ENCODE results near the gene ICA1L. TPM values are rescaled to one million over a fixed set of nuclear protein-coding genes. Genes with fewer than 3 reads are reported as not detected.

Gene ICA1L
- total and polyA plus RNA-seq, 2 of the 4 experiments (the other 2 are of a cell fraction): 1.7 to 1.8 TPM

DNA sequence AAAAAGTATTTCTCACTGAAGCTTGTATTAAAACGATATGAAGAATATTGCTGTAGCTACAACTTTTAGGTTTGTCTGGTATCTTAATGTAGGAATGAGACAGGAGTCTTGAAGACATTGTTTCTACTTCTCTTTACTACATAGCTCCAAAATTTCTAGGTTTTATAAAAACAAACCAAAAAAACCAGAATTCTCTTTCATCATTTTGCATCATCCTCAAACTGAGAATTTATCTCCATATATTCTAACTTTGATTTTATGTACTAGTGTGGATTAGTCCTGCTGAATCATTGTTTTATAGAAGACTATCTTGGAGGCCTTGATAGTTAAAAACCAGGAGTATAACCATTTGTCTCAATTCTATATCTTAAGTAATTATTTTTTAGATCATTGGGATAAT lies 100.2 kb downstream of the ICA1L start:
- Histone ChIP-seq H4K20me1 (ENCODE audit: insufficient read depth, low read length) (no peaks in the 10 kb centered on the region), H3K9ac (ENCODE audit: low read depth, low read length) (no peak overlapping the region), H4K8ac (ENCODE audit: low read depth in 2 of 2, low read length in 2 of 2) (no peak overlapping the region), H2BK5ac (ENCODE audit: low read depth, low read length, poor library complexity, severe bottlenecking) (no peak overlapping the region), H3K4me2 (ENCODE audit: low read depth, low read length) (no peak overlapping the region), H3K36me3 (ENCODE audit: control insufficient read depth, insufficient read depth, low read length) (no peaks in the 10 kb centered on the region), H3K56ac (ENCODE audit: extremely low read depth, insufficient read depth, low read length) (no peak overlapping the region), H3K18ac (ENCODE audit: low read depth, low read length) (no peak overlapping the region), H4K91ac (ENCODE audit: insufficient read depth, low read depth, low read length) (no peak overlapping the region), H2AFZ (replicated peaks; ENCODE audit: low read length, poor library complexity) (no peak overlapping the region), H3K4me3 (ENCODE audit: insufficient read depth, low read depth, low read length) (no peak overlapping the region), H3K23ac (ENCODE audit: low read depth, low read length) (no peak overlapping the region), H2AK9ac (replicated peaks; ENCODE audit: low read depth, low read length, poor library complexity) (no peak overlapping the region), H3K14ac (replicated peaks; ENCODE audit: low read depth, low read length) (no peak overlapping the region), H2BK120ac (ENCODE audit: low read depth, low read length) (no peak overlapping the region), H3K4ac (ENCODE audit: low read depth, low read length) (no peak overlapping the region), H3K79me1 (ENCODE audit: low read depth in 1 of 2, low read length in 2 of 2) (no peaks in the 10 kb centered on the region), H2AK5ac (ENCODE audit: low read depth, low read length) (no peak overlapping the region), H2BK20ac (ENCODE audit: low read depth, low read length) (no peak overlapping the region), H3K9me3 (ENCODE audit: control insufficient read depth, insufficient read depth, low read length) (no peaks in the 10 kb centered on the region), H3K27me3 (ENCODE audit: control insufficient read depth, insufficient read depth, low read length) (no peaks in the 10 kb centered on the region), H3K9me1 (ENCODE audit: insufficient read depth, low read length) (no peaks in the 10 kb centered on the region), H2BK15ac (ENCODE audit: low read depth, low read length) (no peak overlapping the region), H3K4me1 (ENCODE audit: control insufficient read depth, insufficient read depth, low read length) (0 out of 2 replicates have a peak, but pooled peaks cover 1% of the 10 kb centered on the region), H3K27ac (ENCODE audit: insufficient read depth, low read length) (no peak overlapping the region), H4K5ac (ENCODE audit: low read depth, low read length) (no peak overlapping the region)
- TF ChIP-seq RFX5 (IDR thresholded peaks at IDR 0.05; ENCODE audit: low read depth, low read length) (no peak), SMC3 (IDR thresholded peaks at IDR 0.05; ENCODE audit: low read depth, low read length) (no peak), NFE2L2 (IDR thresholded peaks at IDR 0.05; ENCODE audit: low read depth, low read length) (no peak), FOS (IDR thresholded peaks at IDR 0.05; ENCODE audit: low read depth, low read length) (no peak), CEBPB (IDR thresholded peaks at IDR 0.05; ENCODE audit: low read depth, low read length) (no peak), BHLHE40 (IDR thresholded peaks at IDR 0.05; ENCODE audit: low read depth, low read length) (no peak), MAFK (IDR thresholded peaks at IDR 0.05; ENCODE audit: low read depth, low read length) (no peak), RAD21 (IDR thresholded peaks at IDR 0.05; ENCODE audit: low read length) (no peak), CHD1 (IDR thresholded peaks at IDR 0.05; ENCODE audit: low read depth, low read length) (no peak), RCOR1 (IDR thresholded peaks at IDR 0.05; ENCODE audit: insufficient replicate concordance, low read length) (no peak), MAZ (IDR thresholded peaks at IDR 0.05; ENCODE audit: borderline replicate concordance, low read depth, low read length) (no peak), POLR2A (IDR thresholded peaks at IDR 0.05; ENCODE audit: low read depth, low read length) (no peak), MXI1 (IDR thresholded peaks at IDR 0.05; ENCODE audit: borderline replicate concordance, low read depth, low read length) (no peak)
- TF ChIP-seq, protein P1, sequence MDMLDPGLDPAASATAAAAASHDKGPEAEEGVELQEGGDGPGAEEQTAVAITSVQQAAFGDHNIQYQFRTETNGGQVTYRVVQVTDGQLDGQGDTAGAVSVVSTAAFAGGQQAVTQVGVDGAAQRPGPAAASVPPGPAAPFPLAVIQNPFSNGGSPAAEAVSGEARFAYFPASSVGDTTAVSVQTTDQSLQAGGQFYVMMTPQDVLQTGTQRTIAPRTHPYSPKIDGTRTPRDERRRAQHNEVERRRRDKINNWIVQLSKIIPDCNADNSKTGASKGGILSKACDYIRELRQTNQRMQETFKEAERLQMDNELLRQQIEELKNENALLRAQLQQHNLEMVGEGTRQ (IDR thresholded peaks at IDR 0.05; ENCODE audit: low read depth, low read length): no peak
- TF ChIP-seq, protein P2, sequence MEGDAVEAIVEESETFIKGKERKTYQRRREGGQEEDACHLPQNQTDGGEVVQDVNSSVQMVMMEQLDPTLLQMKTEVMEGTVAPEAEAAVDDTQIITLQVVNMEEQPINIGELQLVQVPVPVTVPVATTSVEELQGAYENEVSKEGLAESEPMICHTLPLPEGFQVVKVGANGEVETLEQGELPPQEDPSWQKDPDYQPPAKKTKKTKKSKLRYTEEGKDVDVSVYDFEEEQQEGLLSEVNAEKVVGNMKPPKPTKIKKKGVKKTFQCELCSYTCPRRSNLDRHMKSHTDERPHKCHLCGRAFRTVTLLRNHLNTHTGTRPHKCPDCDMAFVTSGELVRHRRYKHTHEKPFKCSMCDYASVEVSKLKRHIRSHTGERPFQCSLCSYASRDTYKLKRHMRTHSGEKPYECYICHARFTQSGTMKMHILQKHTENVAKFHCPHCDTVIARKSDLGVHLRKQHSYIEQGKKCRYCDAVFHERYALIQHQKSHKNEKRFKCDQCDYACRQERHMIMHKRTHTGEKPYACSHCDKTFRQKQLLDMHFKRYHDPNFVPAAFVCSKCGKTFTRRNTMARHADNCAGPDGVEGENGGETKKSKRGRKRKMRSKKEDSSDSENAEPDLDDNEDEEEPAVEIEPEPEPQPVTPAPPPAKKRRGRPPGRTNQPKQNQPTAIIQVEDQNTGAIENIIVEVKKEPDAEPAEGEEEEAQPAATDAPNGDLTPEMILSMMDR (conservative IDR thresholded peaks at IDR 0.05; ENCODE audit: low read depth, low read length): no peak
- TF ChIP-seq, protein P3, sequence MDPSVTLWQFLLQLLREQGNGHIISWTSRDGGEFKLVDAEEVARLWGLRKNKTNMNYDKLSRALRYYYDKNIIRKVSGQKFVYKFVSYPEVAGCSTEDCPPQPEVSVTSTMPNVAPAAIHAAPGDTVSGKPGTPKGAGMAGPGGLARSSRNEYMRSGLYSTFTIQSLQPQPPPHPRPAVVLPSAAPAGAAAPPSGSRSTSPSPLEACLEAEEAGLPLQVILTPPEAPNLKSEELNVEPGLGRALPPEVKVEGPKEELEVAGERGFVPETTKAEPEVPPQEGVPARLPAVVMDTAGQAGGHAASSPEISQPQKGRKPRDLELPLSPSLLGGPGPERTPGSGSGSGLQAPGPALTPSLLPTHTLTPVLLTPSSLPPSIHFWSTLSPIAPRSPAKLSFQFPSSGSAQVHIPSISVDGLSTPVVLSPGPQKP (IDR thresholded peaks at IDR 0.05; ENCODE audit: borderline replicate concordance, low read depth, low read length): no peak
- in situ Hi-C loops (cut with MboI; ENCODE audit: low sequenced_read_pairs) (no loop called here), dilution Hi-C loops (cut with HindIII; ENCODE audit: low sequenced_read_pairs, unreplicated experiment) (no loop called here), intact Hi-C loops (cut with micrococcal nuclease) (no loop called here)
- CTCF ChIA-PET: interaction anchor here (0.5 to 0.6 kb wide), 2 partner anchors 34 to 1656 kb away, joined by 3 read pairs; no protein-coding TSS in a partner anchor
- WGBS, 2 experiments (ENCODE audit: extremely low coverage in 2 of 2, insufficient read length in 1 of 2): no CpG with 5 or more reads among the region's 1 CpG
- no TSS peak for BruUV-seq (replicated peaks)
- DNase-seq: no peak
- POLR2A ChIA-PET (ENCODE audit: unreplicated experiment): no interaction called here
- no peak for ATAC-seq (ENCODE audit: low read depth)

Measured in IMR-90 (cell line).